Myocyte (in vitro differentiated cells): ENCODE results near the gene SUPT4H1. TPM values are rescaled to one million over a fixed set of nuclear protein-coding genes. Genes with fewer than 3 reads are reported as not detected.
"Not testable (repeated sequence)": the region's sequence is repeated elsewhere in the genome, so short reads cannot be mapped to it uniquely, and the experiment has no call there.

ENCODE experiments used
- DNase-seq: peaks from one replicate; pipeline ENCODE4 v3.0.0-alpha.2; 2012; ENCODE audit warnings: low read depth
- polyA plus RNA-seq: library from polyadenylated mRNA; unstranded; fragments of >200 nt; gene quantifications from one replicate; pipeline ENCODE4 v1.2.1, GENCODE V29; 2012; ENCODE audit warnings: missing spikeins
- total RNA-seq: library from RNA; depleted of rRNA; stranded (reverse); fragments of >200 nt; gene quantifications from 2 replicates; pipeline ENCODE4 v1.2.3, GENCODE V29; 2014

Gene SUPT4H1
- total RNA-seq: 36.1 and 49.1 TPM in 2 replicates
- 151 TPM for polyA plus RNA-seq

- peak; percentile 94 for DNase-seq
Observed at GRCh38 chr17:58351831-58352595, at the start of gene SUPT4H1. Gene SUPT4H1 (minus strand): TSS chr17:58352201. CDS start chr17:58352135, 66 bp downstream.

GRCh38 chr17:58401287-58401686, 49.3 kb upstream of the SUPT4H1 start:
- no peak for DNase-seq

GRCh38 chr17:58400826-58401225, 48.8 kb upstream of the SUPT4H1 start:
- DNase-seq: no peak

GRCh38 chr17:58399974-58400373, 48.0 kb upstream of the SUPT4H1 start:
- DNase-seq: no peak

- no peak for DNase-seq
Observed at GRCh38 chr17:58398574-58399266, 46.7 kb upstream of the SUPT4H1 start.

- DNase-seq: not testable (repeated sequence)
Observed at GRCh38 chr17:58397421-58397820, 45.4 kb upstream of the SUPT4H1 start.

GRCh38 chr17:58396173-58396572, 44.2 kb upstream of the SUPT4H1 start:
- DNase-seq: no peak

GRCh38 chr17:58394534-58395223, 42.7 kb upstream of the SUPT4H1 start:
- no peak for DNase-seq

- no peak for DNase-seq
Observed at GRCh38 chr17:58391302-58391984, 39.4 kb upstream of the SUPT4H1 start.

- no peak for DNase-seq
Observed at GRCh38 chr17:58390884-58391283, 38.9 kb upstream of the SUPT4H1 start.

GRCh38 chr17:58388302-58389190, 36.5 kb upstream of the SUPT4H1 start:
- DNase-seq: no peak

GRCh38 chr17:58387834-58388233, 35.8 kb upstream of the SUPT4H1 start:
- DNase-seq: no peak

GRCh38 chr17:58386708-58387107, 34.7 kb upstream of the SUPT4H1 start:
- no peak for DNase-seq

GRCh38 chr17:58385359-58385899, 33.4 kb upstream of the SUPT4H1 start:
- no peak for DNase-seq

GRCh38 chr17:58384897-58385296, 32.9 kb upstream of the SUPT4H1 start:
- no peak for DNase-seq

GRCh38 chr17:58383892-58384462, 32.0 kb upstream of the SUPT4H1 start:
- no peak for DNase-seq

- no peak for DNase-seq
Observed at GRCh38 chr17:58382872-58383242, 30.9 kb upstream of the SUPT4H1 start.

- no peak for DNase-seq
Observed at GRCh38 chr17:58382108-58382871, 30.3 kb upstream of the SUPT4H1 start.
